ENCODE data around the gene TSPAN3.

The TSPAN3 gene

DNA sequence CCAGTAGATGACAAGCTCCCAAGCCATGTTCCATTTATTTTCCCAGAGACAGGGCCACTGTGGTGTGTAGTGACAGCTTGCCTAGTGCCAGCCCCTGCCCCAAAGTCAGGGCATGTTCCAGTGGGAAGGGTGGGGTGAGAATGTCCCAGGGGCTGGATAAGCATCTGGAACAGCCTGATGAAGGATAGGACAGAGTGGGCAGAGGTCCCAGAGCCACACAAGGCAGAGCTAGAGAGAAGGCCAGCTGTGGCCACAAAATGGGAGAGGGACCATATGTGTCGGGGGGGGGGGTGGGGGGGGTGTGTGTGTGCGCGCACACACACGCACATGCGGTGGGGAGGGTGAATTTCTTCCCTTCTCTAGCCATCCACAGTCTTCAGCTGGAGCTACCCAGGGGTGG, 27.0 kb upstream of the TSPAN3 start:
- no peak overlapping the region for H3K4ac ChIP-seq (ENCODE audit: low read length)
- WGBS, 2 donors (ENCODE audit: extremely low coverage in 2 of 2, insufficient read length in 2 of 2, insufficient replicate concordance in 1 of 2): no CpG with 5 or more reads among the region's 5 CpGs
- no peaks in the 10 kb centered on the region for H3K36me3 ChIP-seq (replicated peaks in 1 of 2; ENCODE audit: control insufficient read depth in 2 of 2, insufficient read depth in 2 of 2, low read length in 2 of 2)
- no peak overlapping the region for H4K91ac ChIP-seq (ENCODE audit: low read depth, low read length, poor library complexity)
- no peak overlapping the region for H3K18ac ChIP-seq (ENCODE audit: low read length)
- H2BK12ac ChIP-seq (ENCODE audit: low read length): no peak overlapping the region
- no peaks in the 10 kb centered on the region for H3K27me3 ChIP-seq (ENCODE audit: control insufficient read depth in 3 of 3, insufficient read depth in 3 of 3, low read depth in 1 of 3, low read length in 3 of 3)
- no peak overlapping the region for H2AFZ ChIP-seq (ENCODE audit: low read length)
- no peak overlapping the region for H3K14ac ChIP-seq (ENCODE audit: low read length)
- peaks cover 0 to 12% of the 10 kb centered on the region in 2 donors for H3K4me1 ChIP-seq (ENCODE audit: control insufficient read depth in 2 of 2, insufficient read depth in 1 of 2, low read depth in 1 of 2, low read length in 2 of 2)
- H3K23ac ChIP-seq (ENCODE audit: low read depth, low read length, poor library complexity): no peak overlapping the region
- no peaks in the 10 kb centered on the region for H3K9me3 ChIP-seq (replicated peaks in 1 of 2; ENCODE audit: control insufficient read depth in 2 of 2, insufficient read depth in 1 of 2, low read depth in 1 of 2, low read length in 2 of 2)
- H2BK5ac ChIP-seq (ENCODE audit: low read length): no peak overlapping the region
- no peak overlapping the region for H3K9ac ChIP-seq (ENCODE audit: low read depth, low read length, poor library complexity)
- H2AK5ac ChIP-seq (ENCODE audit: low read depth, low read length): no peak overlapping the region
- H3K4me3 ChIP-seq (ENCODE audit: low read length in 2 of 2): no peak overlapping the region
- no peak overlapping the region for H4K8ac ChIP-seq (ENCODE audit: low read depth, low read length)
- H3K27ac ChIP-seq (replicated peaks; ENCODE audit: low read length): no peak overlapping the region
- H3K79me1 ChIP-seq (ENCODE audit: low read depth, low read length): no peaks in the 10 kb centered on the region
- no peak for DNase-seq (ENCODE audit: low spot score)
- no peak overlapping the region for H2BK120ac ChIP-seq (ENCODE audit: low read depth, low read length)
- no peak overlapping the region for H3K4me2 ChIP-seq (ENCODE audit: insufficient read depth, low read length, poor library complexity, severe bottlenecking)
- no peak overlapping the region for H2BK15ac ChIP-seq (ENCODE audit: low read length)

DNA sequence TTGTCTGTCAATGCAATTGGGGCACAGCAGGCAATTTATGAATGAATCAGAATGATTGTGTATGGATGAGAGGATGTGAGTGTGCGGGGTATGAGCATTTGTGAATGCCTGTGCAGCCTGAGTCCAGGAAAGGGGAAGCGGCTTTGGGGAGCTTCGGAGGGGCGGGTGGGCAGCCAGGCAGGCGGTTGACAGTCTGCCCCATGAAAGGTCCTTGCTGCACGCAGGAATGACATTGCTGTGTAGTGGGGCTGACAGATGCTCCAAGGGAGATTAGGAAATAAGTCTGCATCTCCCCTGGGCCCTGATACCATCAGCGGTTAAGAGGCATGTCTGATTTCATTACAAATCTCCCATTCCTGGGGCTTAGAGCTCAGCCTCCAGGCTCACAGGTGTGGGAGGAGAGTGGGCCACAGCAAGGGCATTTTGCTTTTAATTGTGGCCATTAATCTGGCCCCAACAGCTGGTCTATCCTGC, 26.4 kb upstream of the TSPAN3 start:
- no peaks in the 10 kb centered on the region for H3K79me1 ChIP-seq (ENCODE audit: low read depth, low read length)
- H3K36me3 ChIP-seq (replicated peaks in 1 of 2; ENCODE audit: control insufficient read depth in 2 of 2, insufficient read depth in 2 of 2, low read length in 2 of 2): no peaks in the 10 kb centered on the region
- no peak overlapping the region for H4K8ac ChIP-seq (ENCODE audit: low read depth, low read length)
- no peak overlapping the region for H3K4me2 ChIP-seq (ENCODE audit: insufficient read depth, low read length, poor library complexity, severe bottlenecking)
- H4K91ac ChIP-seq (ENCODE audit: low read depth, low read length, poor library complexity): no peak overlapping the region
- no CpG with 5 or more reads among the region's 7 CpGs for WGBS, 2 donors (ENCODE audit: extremely low coverage in 2 of 2, insufficient read length in 2 of 2, insufficient replicate concordance in 1 of 2)
- H2BK120ac ChIP-seq (ENCODE audit: low read depth, low read length): no peak overlapping the region
- no peaks in the 10 kb centered on the region for H3K9me3 ChIP-seq (replicated peaks in 1 of 2; ENCODE audit: control insufficient read depth in 2 of 2, insufficient read depth in 1 of 2, low read depth in 1 of 2, low read length in 2 of 2)
- no peak for DNase-seq (ENCODE audit: low spot score)
- no peak overlapping the region for H3K18ac ChIP-seq (ENCODE audit: low read length)
- H3K9ac ChIP-seq (ENCODE audit: low read depth, low read length, poor library complexity): no peak overlapping the region
- no peak overlapping the region for H3K14ac ChIP-seq (ENCODE audit: low read length)
- H3K4me3 ChIP-seq (ENCODE audit: low read length in 2 of 2): no peak overlapping the region
- H2BK5ac ChIP-seq (ENCODE audit: low read length): no peak overlapping the region
- no peak overlapping the region for H2AK5ac ChIP-seq (ENCODE audit: low read depth, low read length)
- H3K27ac ChIP-seq (replicated peaks; ENCODE audit: low read length): no peak overlapping the region
- no peak overlapping the region for H2AFZ ChIP-seq (ENCODE audit: low read length)
- H3K23ac ChIP-seq (ENCODE audit: low read depth, low read length, poor library complexity): no peak overlapping the region
- no peak overlapping the region for H2BK12ac ChIP-seq (ENCODE audit: low read length)
- H3K4ac ChIP-seq (ENCODE audit: low read length): no peak overlapping the region
- H3K4me1 ChIP-seq (ENCODE audit: control insufficient read depth in 2 of 2, insufficient read depth in 1 of 2, low read depth in 1 of 2, low read length in 2 of 2): peaks cover 0 to 12% of the 10 kb centered on the region in 2 donors
- no peaks in the 10 kb centered on the region for H3K27me3 ChIP-seq (ENCODE audit: control insufficient read depth in 3 of 3, insufficient read depth in 3 of 3, low read depth in 1 of 3, low read length in 3 of 3)
- no peak overlapping the region for H2BK15ac ChIP-seq (ENCODE audit: low read length)

DNA sequence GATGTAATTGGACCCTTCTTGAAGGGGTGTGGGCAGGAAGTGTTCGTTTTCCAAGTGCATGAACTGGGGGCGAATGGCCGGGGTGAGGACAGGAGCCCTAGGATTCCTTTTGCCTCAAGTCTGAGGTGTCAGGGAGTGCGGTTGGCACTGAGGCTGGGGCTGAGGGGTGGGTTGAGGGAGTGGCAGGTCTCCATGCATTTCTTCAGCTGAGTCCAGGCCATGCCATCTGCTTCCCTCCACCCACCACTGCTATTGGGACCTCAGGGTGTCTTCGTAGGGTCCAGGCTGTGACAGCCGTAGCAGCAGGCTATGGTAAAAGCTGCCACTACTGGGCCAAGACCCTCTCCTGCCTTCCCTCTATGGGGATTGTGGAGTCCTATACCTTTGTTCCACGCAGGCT, 25.6 kb upstream of the TSPAN3 start:
- Histone ChIP-seq H3K4me2 (ENCODE audit: insufficient read depth, low read length, poor library complexity, severe bottlenecking) (no peak overlapping the region), H3K4ac (ENCODE audit: low read length) (no peak overlapping the region), H3K4me3 (ENCODE audit: low read length in 2 of 2) (no peak overlapping the region), H3K36me3 (replicated peaks in 1 of 2; ENCODE audit: control insufficient read depth in 2 of 2, insufficient read depth in 2 of 2, low read length in 2 of 2) (no peaks in the 10 kb centered on the region), H3K4me1 (ENCODE audit: control insufficient read depth in 2 of 2, insufficient read depth in 1 of 2, low read depth in 1 of 2, low read length in 2 of 2) (peaks cover 0 to 9% of the 10 kb centered on the region in 2 donors), H3K27me3 (ENCODE audit: control insufficient read depth in 3 of 3, insufficient read depth in 3 of 3, low read depth in 1 of 3, low read length in 3 of 3) (no peaks in the 10 kb centered on the region), H4K8ac (ENCODE audit: low read depth, low read length) (no peak overlapping the region), H2BK15ac (ENCODE audit: low read length) (no peak overlapping the region), H3K14ac (ENCODE audit: low read length) (no peak overlapping the region), H3K79me1 (ENCODE audit: low read depth, low read length) (no peaks in the 10 kb centered on the region), H4K91ac (ENCODE audit: low read depth, low read length, poor library complexity) (no peak overlapping the region), H3K23ac (ENCODE audit: low read depth, low read length, poor library complexity) (no peak overlapping the region), H2AK5ac (ENCODE audit: low read depth, low read length) (no peak overlapping the region), H3K27ac (replicated peaks; ENCODE audit: low read length) (no peak overlapping the region), H2BK12ac (ENCODE audit: low read length) (no peak overlapping the region), H2BK5ac (ENCODE audit: low read length) (no peak overlapping the region), H2AFZ (ENCODE audit: low read length) (no peak overlapping the region), H3K9me3 (replicated peaks in 1 of 2; ENCODE audit: control insufficient read depth in 2 of 2, insufficient read depth in 1 of 2, low read depth in 1 of 2, low read length in 2 of 2) (no peaks in the 10 kb centered on the region), H2BK120ac (ENCODE audit: low read depth, low read length) (no peak overlapping the region), H3K18ac (ENCODE audit: low read length) (no peak overlapping the region), H3K9ac (ENCODE audit: low read depth, low read length, poor library complexity) (no peak overlapping the region)
- DNase-seq (ENCODE audit: low spot score): no peak
- no CpG with 5 or more reads among the region's 7 CpGs for WGBS, 2 donors (ENCODE audit: extremely low coverage in 2 of 2, insufficient read length in 2 of 2, insufficient replicate concordance in 1 of 2)

DNA sequence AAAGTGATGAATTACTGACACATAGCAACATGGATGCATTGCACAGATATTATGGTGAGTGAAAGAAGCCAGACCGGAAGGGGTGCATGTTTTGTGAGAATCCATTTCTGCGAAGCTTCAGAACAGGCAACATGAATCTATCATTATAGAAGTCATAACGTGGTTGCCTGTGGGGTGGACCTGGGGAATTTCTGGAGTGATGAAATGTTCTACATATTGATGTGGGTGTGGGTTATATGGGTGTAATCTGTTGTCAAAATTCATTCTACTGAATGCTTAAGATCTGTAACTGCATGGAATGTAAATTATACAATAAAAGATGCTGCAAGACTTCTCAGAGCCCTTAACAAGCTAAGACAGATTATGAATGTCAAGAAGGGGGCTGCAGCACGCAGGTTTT, 25.2 kb upstream of the TSPAN3 start:
- Histone ChIP-seq H3K18ac (ENCODE audit: low read length) (no peak overlapping the region), H3K9ac (ENCODE audit: low read depth, low read length, poor library complexity) (no peak overlapping the region), H3K23ac (ENCODE audit: low read depth, low read length, poor library complexity) (no peak overlapping the region), H3K4me3 (ENCODE audit: low read length in 2 of 2) (no peak overlapping the region), H3K14ac (ENCODE audit: low read length) (no peak overlapping the region), H3K9me3 (replicated peaks in 1 of 2; ENCODE audit: control insufficient read depth in 2 of 2, insufficient read depth in 1 of 2, low read depth in 1 of 2, low read length in 2 of 2) (no peaks in the 10 kb centered on the region), H4K91ac (ENCODE audit: low read depth, low read length, poor library complexity) (no peak overlapping the region), H3K79me1 (ENCODE audit: low read depth, low read length) (no peaks in the 10 kb centered on the region), H3K4me2 (ENCODE audit: insufficient read depth, low read length, poor library complexity, severe bottlenecking) (no peak overlapping the region), H3K36me3 (replicated peaks in 1 of 2; ENCODE audit: control insufficient read depth in 2 of 2, insufficient read depth in 2 of 2, low read length in 2 of 2) (no peaks in the 10 kb centered on the region), H2AFZ (ENCODE audit: low read length) (no peak overlapping the region), H2BK120ac (ENCODE audit: low read depth, low read length) (no peak overlapping the region), H3K4me1 (ENCODE audit: control insufficient read depth in 2 of 2, insufficient read depth in 1 of 2, low read depth in 1 of 2, low read length in 2 of 2) (peaks cover 0 to 6% of the 10 kb centered on the region in 2 donors), H3K27ac (replicated peaks; ENCODE audit: low read length) (no peak overlapping the region), H2BK15ac (ENCODE audit: low read length) (no peak overlapping the region), H3K27me3 (ENCODE audit: control insufficient read depth in 3 of 3, insufficient read depth in 3 of 3, low read depth in 1 of 3, low read length in 3 of 3) (no peaks in the 10 kb centered on the region), H3K4ac (ENCODE audit: low read length) (no peak overlapping the region), H4K8ac (ENCODE audit: low read depth, low read length) (no peak overlapping the region), H2BK12ac (ENCODE audit: low read length) (no peak overlapping the region), H2BK5ac (ENCODE audit: low read length) (no peak overlapping the region), H2AK5ac (ENCODE audit: low read depth, low read length) (no peak overlapping the region)
- no CpG with 5 or more reads among the region's 4 CpGs for WGBS, 2 donors (ENCODE audit: extremely low coverage in 2 of 2, insufficient read length in 2 of 2, insufficient replicate concordance in 1 of 2)
- DNase-seq (ENCODE audit: low spot score): no peak

All from neuronal stem cell (in vitro differentiated cells).